Liver (tissue), 9 donors: ENCODE measurements around the gene PRMT3. TPM values are rescaled to one million over a fixed set of nuclear protein-coding genes. Genes with fewer than 3 reads are reported as not detected.

Experiments used
- DNase-seq: peaks from one replicate; pipeline ENCODE4 v3.0.0-alpha.2; 2017; ENCODE audit warnings: low spot score
- H3K27ac ChIP-seq, 2 donors: one replicate each; pipeline ENCODE4 v1.7.0; 2013; ENCODE audit warnings: inconsistent platforms in 2 of 2, low read length in 2 of 2, control low read depth in 1 of 2, low read depth in 1 of 2, mild to moderate bottlenecking in 1 of 2
- H3K27me3 ChIP-seq, 4 donors: one replicate each; pipeline versions ENCODE4 v1.6.1 to v1.7.0; 2013; ENCODE audit warnings: low read length in 3 of 4, inconsistent platforms in 1 of 4, mild to moderate bottlenecking in 1 of 4, moderate library complexity in 1 of 4; ENCODE audit not compliant: control insufficient read depth in 4 of 4, insufficient read depth in 4 of 4
- H3K36me3 ChIP-seq, 4 donors: one replicate each; pipeline versions ENCODE4 v1.6.1 to v1.7.0; 2013; ENCODE audit warnings: low read length in 3 of 4, mild to moderate bottlenecking in 3 of 4, low read depth in 1 of 4, moderate library complexity in 1 of 4; ENCODE audit not compliant: control insufficient read depth in 4 of 4, insufficient read depth in 3 of 4
- H3K4me1 ChIP-seq, 4 donors: one replicate each; pipeline versions ENCODE4 v1.6.1 to v1.7.0; 2013; ENCODE audit warnings: low read length in 3 of 4, mild to moderate bottlenecking in 3 of 4, moderate library complexity in 1 of 4; ENCODE audit not compliant: control insufficient read depth in 4 of 4, insufficient read depth in 4 of 4
- H3K4me3 ChIP-seq, 3 donors: one replicate each; pipeline versions ENCODE4 v1.6.1 to v1.7.0; 2013; ENCODE audit warnings: low read length in 3 of 3, control low read depth in 1 of 3, low read depth in 1 of 3, mild to moderate bottlenecking in 1 of 3
- H3K9ac ChIP-seq, 2 donors: one replicate each; pipeline ENCODE4 v1.7.0; 2013; ENCODE audit warnings: low read length in 2 of 2, mild to moderate bottlenecking in 2 of 2, moderate library complexity in 2 of 2, control low read depth in 1 of 2, low read depth in 1 of 2
- H3K9me3 ChIP-seq, 4 donors: one replicate each; pipeline versions ENCODE4 v1.6.1 to v1.7.0; 2013; ENCODE audit warnings: low read length in 3 of 4; ENCODE audit not compliant: control insufficient read depth in 4 of 4
- ATF3 ChIP-seq: IDR thresholded peaks from 2 replicates; pipeline ENCODE4 v1.6.1; 2016; ENCODE audit warnings: antibody characterized with exemption
- EGR1 ChIP-seq, 2 donors: IDR thresholded peaks; 2 replicates each; pipeline ENCODE4 v1.6.1; 2016 to 2018; ENCODE audit warnings: antibody characterized with exemption in 2 of 2, low read depth in 2 of 2
- FOXA1 ChIP-seq: IDR thresholded peaks from 2 replicates; pipeline ENCODE4 v1.6.1; 2016; ENCODE audit warnings: antibody characterized with exemption
- FOXA2 ChIP-seq: IDR thresholded peaks from 2 replicates; pipeline ENCODE4 v1.6.1; 2016; ENCODE audit warnings: antibody characterized with exemption
- GABPA ChIP-seq, 2 donors: IDR thresholded peaks in 1 of 2; conservative IDR thresholded peaks in 1 of 2; 2 replicates each; pipeline ENCODE4 v1.6.1; 2016; ENCODE audit warnings: antibody characterized with exemption in 2 of 2, mild to moderate bottlenecking in 1 of 2, moderate library complexity in 1 of 2
- HNF4A ChIP-seq, 2 donors: conservative IDR thresholded peaks; 2 replicates each; pipeline ENCODE4 v1.6.1; 2016; ENCODE audit warnings: antibody characterized with exemption in 2 of 2, mild to moderate bottlenecking in 2 of 2
- JUND ChIP-seq, 2 donors: IDR thresholded peaks; 2 replicates each; pipeline ENCODE4 v1.6.1; 2016; ENCODE audit warnings: antibody characterized with exemption in 2 of 2
- RAD21 ChIP-seq, 2 donors: IDR thresholded peaks; 2 replicates each; pipeline ENCODE4 v1.6.1; 2016; ENCODE audit warnings: antibody characterized with exemption in 2 of 2, mild to moderate bottlenecking in 2 of 2
- SP1 ChIP-seq: IDR thresholded peaks from 2 replicates; pipeline ENCODE4 v1.6.1; 2018; ENCODE audit warnings: antibody characterized with exemption, mild to moderate bottlenecking
- TAF1 ChIP-seq: conservative IDR thresholded peaks from 2 replicates; pipeline ENCODE4 v1.6.1; 2016; ENCODE audit warnings: antibody characterized with exemption, mild to moderate bottlenecking
- ZBTB33 ChIP-seq: IDR thresholded peaks from 2 replicates; pipeline ENCODE4 v1.6.1; 2016; ENCODE audit warnings: antibody characterized with exemption
- WGBS: extraction: QIAGEN DNeasy Blood & Tissue Kit; methylation state at CpG from one replicate; pipeline ENCODE4 v1.1.7; 2013; 5-methylcytosine and 5-hydroxymethylcytosine counted together
- polyA plus RNA-seq, 2 donors: library from polyadenylated mRNA; stranded (reverse) in 1 of 2; unstranded in 1 of 2; fragments of 200-250 nt in 1 of 2; fragments of >200 nt in 1 of 2; fragmentation: Nextera tagmentation in 1 of 2; extraction: Ambion mirVana in 1 of 2; gene quantifications; one replicate each; pipeline versions ENCODE4 v1.2.1 to v1.2.3, GENCODE V29; 2013 to 2015
- total RNA-seq, 2 donors: library from RNA; depleted of rRNA; stranded (reverse); fragments of >200 nt; gene quantifications; one replicate each; pipeline ENCODE4 v1.2.3, GENCODE V29; 2014
- TF ChIP-seq, protein P1 (sequence below): IDR thresholded peaks from 2 replicates; pipeline ENCODE4 v1.6.1; 2016; ENCODE audit warnings: antibody characterized with exemption, mild to moderate bottlenecking
- TF ChIP-seq, protein P2 (sequence below): IDR thresholded peaks from 2 replicates; pipeline ENCODE4 v1.6.1; 2016; ENCODE audit warnings: antibody characterized with exemption
- donor health status: healthy.
- donor health status: healthy.
- donor health status: healthy.
- donor health status: healthy.
- donor health status: healthy.

Gene PRMT3
- total and polyA plus RNA-seq, 4 donors: 3.5 to 15.8 (median 7.8) TPM

- WGBS: 95% methylated on average over 13 of the region's 13 CpGs
- H3K27me3 ChIP-seq: no peaks in the 10 kb centered on the region
- peaks cover 7 to 15% (median 12%) of the 10 kb centered on the region in 4 donors for H3K36me3 ChIP-seq
- no peak for DNase-seq
- no peak overlapping the region for H3K27ac ChIP-seq
- no peak overlapping the region for H3K9ac ChIP-seq
- no peak for TF ChIP-seq ZBTB33
- TF ChIP-seq FOXA2: no peak
- TF ChIP-seq, protein P1, sequence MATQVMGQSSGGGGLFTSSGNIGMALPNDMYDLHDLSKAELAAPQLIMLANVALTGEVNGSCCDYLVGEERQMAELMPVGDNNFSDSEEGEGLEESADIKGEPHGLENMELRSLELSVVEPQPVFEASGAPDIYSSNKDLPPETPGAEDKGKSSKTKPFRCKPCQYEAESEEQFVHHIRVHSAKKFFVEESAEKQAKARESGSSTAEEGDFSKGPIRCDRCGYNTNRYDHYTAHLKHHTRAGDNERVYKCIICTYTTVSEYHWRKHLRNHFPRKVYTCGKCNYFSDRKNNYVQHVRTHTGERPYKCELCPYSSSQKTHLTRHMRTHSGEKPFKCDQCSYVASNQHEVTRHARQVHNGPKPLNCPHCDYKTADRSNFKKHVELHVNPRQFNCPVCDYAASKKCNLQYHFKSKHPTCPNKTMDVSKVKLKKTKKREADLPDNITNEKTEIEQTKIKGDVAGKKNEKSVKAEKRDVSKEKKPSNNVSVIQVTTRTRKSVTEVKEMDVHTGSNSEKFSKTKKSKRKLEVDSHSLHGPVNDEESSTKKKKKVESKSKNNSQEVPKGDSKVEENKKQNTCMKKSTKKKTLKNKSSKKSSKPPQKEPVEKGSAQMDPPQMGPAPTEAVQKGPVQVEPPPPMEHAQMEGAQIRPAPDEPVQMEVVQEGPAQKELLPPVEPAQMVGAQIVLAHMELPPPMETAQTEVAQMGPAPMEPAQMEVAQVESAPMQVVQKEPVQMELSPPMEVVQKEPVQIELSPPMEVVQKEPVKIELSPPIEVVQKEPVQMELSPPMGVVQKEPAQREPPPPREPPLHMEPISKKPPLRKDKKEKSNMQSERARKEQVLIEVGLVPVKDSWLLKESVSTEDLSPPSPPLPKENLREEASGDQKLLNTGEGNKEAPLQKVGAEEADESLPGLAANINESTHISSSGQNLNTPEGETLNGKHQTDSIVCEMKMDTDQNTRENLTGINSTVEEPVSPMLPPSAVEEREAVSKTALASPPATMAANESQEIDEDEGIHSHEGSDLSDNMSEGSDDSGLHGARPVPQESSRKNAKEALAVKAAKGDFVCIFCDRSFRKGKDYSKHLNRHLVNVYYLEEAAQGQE: no peak
- no peak for TF ChIP-seq HNF4A (conservative IDR thresholded peaks at IDR 0.05)
- no peak for TF ChIP-seq ATF3
- H3K4me3 ChIP-seq: no peak overlapping the region
- H3K4me1 ChIP-seq: no peaks in the 10 kb centered on the region
- no peaks in the 10 kb centered on the region for H3K9me3 ChIP-seq
These were observed 14.4 kb upstream of the PRMT3 start for GRCh38 chr11:20373147-20373546.

DNA sequence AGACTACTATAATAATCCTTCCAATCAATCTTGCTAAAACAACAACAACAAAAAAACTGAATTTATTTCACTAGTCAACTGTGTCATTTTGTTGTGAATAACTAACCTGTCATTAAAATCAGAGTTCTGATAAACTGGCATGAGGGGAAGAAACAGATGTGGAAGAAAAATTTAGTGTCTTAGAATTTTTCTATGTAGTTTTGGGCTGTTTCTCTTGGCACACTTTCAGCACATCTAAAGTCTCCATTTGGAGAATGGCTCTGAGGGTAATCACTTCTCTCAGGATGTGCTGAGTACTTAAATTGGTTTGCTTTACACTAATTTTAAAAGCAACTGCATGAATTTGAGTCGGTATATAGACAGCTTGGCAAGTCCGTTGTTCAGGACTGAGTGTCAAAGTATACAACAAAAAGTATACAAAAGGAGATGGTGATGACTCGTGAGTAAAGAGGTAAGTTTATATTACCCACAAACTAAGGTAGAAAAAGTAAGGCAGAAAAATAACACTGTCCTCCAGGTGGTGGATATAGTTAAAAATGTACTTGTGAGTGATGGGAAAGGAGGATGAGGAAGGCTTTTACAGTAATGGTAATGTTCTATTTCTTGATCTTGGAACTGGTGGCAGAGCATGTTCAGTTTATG is 13.8 kb upstream of the PRMT3 start:
- no peak for DNase-seq
- no peaks in the 10 kb centered on the region for H3K4me1 ChIP-seq
- WGBS: 89% methylated on average over 3 of the region's 3 CpGs
- TF ChIP-seq RAD21 (IDR thresholded peaks at IDR 0.05): no peak
- no peak for TF ChIP-seq GABPA (IDR thresholded peaks at IDR 0.05 in 1 of 2, conservative IDR thresholded peaks at IDR 0.05 in 1 of 2)
- TF ChIP-seq HNF4A (conservative IDR thresholded peaks at IDR 0.05): no peak
- TF ChIP-seq TAF1: no peak
- TF ChIP-seq FOXA1: no peak
- TF ChIP-seq, protein P2, sequence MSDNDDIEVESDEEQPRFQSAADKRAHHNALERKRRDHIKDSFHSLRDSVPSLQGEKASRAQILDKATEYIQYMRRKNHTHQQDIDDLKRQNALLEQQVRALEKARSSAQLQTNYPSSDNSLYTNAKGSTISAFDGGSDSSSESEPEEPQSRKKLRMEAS: no peak
- no peak for TF ChIP-seq SP1
- TF ChIP-seq EGR1 (IDR thresholded peaks at IDR 0.05; ENCODE audit: low read depth in 2 of 2): no peak
- TF ChIP-seq JUND (IDR thresholded peaks at IDR 0.05): no peak
- H3K36me3 ChIP-seq: peaks cover 7 to 15% (median 12%) of the 10 kb centered on the region in 4 donors
- H3K27me3 ChIP-seq: no peaks in the 10 kb centered on the region
- no peak overlapping the region for H3K9ac ChIP-seq
- H3K9me3 ChIP-seq: no peaks in the 10 kb centered on the region
- H3K4me3 ChIP-seq: no peak overlapping the region
- no peak overlapping the region for H3K27ac ChIP-seq
